ENCODE measurements around the gene NUMA1. TPM values are rescaled to one million over a fixed set of nuclear protein-coding genes. Genes with fewer than 3 reads are reported as not detected.

NUMA1 gene
- total RNA-seq, 1 donor from 2014 or later: 150 TPM

- peaks cover 6% of the 10 kb centered on the region for H3K36me3 Mint-ChIP-seq (ENCODE audit: low read depth)
- peaks cover 28% of the 10 kb centered on the region for H3K4me1 Mint-ChIP-seq (ENCODE audit: low read depth)
- DNase-seq (ENCODE audit: low spot score): peak; percentile 97
- H3K9me3 Mint-ChIP-seq: peaks cover 5% of the 10 kb centered on the region
- H3K4me3 Mint-ChIP-seq: peak within 1 kb of the TSS; percentile 90
- H3K27me3 Mint-ChIP-seq (ENCODE audit: insufficient read depth): no peaks in the 10 kb centered on the region
- peak within 1 kb of the TSS; percentile 98 for H3K27ac Mint-ChIP-seq
- intact Hi-C loops (cut with micrococcal nuclease): loop anchor here (1.0 kb wide), 9 partner anchors 9 to 556 kb away; partner anchors contain the start of genes CLPB, LAMTOR1, LRRC51 and NUMA1
Observed at GRCh38 chr11:72112143-72112977, 32.0 kb upstream of the NUMA1 start, which contains the start of gene ANAPC15. ANAPC15 (minus strand) TSS chr11:72112695; CDS start chr11:72111276, 1,419 bp downstream.

GRCh38 chr11:72111300-72112142, 31.2 kb upstream of the NUMA1 start:
- H3K4me3 Mint-ChIP-seq: peak overlapping the region; percentile 90
- DNase-seq (ENCODE audit: low spot score): no peak
- H3K27me3 Mint-ChIP-seq (ENCODE audit: insufficient read depth): no peaks in the 10 kb centered on the region
- peak overlapping the region; percentile 98 for H3K27ac Mint-ChIP-seq
- peaks cover 6% of the 10 kb centered on the region for H3K36me3 Mint-ChIP-seq (ENCODE audit: low read depth)
- intact Hi-C loops (cut with micrococcal nuclease): loop anchor here (1.0 kb wide), 9 partner anchors 8 to 557 kb away; partner anchors contain the start of genes CLPB, LAMTOR1, LRRC51 and NUMA1
- H3K4me1 Mint-ChIP-seq (ENCODE audit: low read depth): peaks cover 28% of the 10 kb centered on the region
- peaks cover 5% of the 10 kb centered on the region for H3K9me3 Mint-ChIP-seq

GRCh38 chr11:72105888-72106287, 25.5 kb upstream of the NUMA1 start, which contains the start of gene TOMT:
TOMT (plus strand) TSS chr11:72105924; CDS start chr11:72105952, 28 bp downstream.
- Mint-ChIP-seq H3K27ac (no peak within 1 kb of the TSS), H3K4me1 (ENCODE audit: low read depth) (peaks cover 37% of the 10 kb centered on the region), H3K4me3 (no peak within 1 kb of the TSS), H3K9me3 (no peaks in the 10 kb centered on the region), H3K27me3 (ENCODE audit: insufficient read depth) (no peaks in the 10 kb centered on the region), H3K36me3 (ENCODE audit: low read depth) (peaks cover 11% of the 10 kb centered on the region)
- no peak for DNase-seq (ENCODE audit: low spot score)
- intact Hi-C loops (cut with micrococcal nuclease): loop anchor here (10.0 kb wide), 1 partner anchor 709 kb away; the partner anchor contains the start of gene ATG16L2

GRCh38 chr11:72103754-72104167, 23.4 kb upstream of the NUMA1 start:
- Mint-ChIP-seq H3K27ac (peak overlapping the region; percentile 87), H3K4me3 (peak overlapping the region; percentile 95), H3K4me1 (ENCODE audit: low read depth) (peaks cover 41% of the 10 kb centered on the region), H3K36me3 (ENCODE audit: low read depth) (peaks cover 14% of the 10 kb centered on the region), H3K9me3 (no peaks in the 10 kb centered on the region), H3K27me3 (ENCODE audit: insufficient read depth) (no peaks in the 10 kb centered on the region)
- DNase-seq (ENCODE audit: low spot score): no peak
- intact Hi-C loops (cut with micrococcal nuclease): loop anchor here (1.0 to 10.0 kb wide), 8 partner anchors 9 to 711 kb away; partner anchors contain the start of genes ANAPC15, ATG16L2, CLPB and LRRC51

GRCh38 chr11:72102946-72103753, 22.8 kb upstream of the NUMA1 start, which contains the start of gene LAMTOR1:
LAMTOR1 (minus strand) TSS chr11:72103297; CDS start chr11:72103224, 73 bp downstream.
- H3K36me3 Mint-ChIP-seq (ENCODE audit: low read depth): peaks cover 14% of the 10 kb centered on the region
- intact Hi-C loops (cut with micrococcal nuclease): loop anchor here (1.0 to 10.0 kb wide), 8 partner anchors 9 to 712 kb away; partner anchors contain the start of genes ANAPC15, ATG16L2, CLPB and LRRC51
- peak; percentile 97 for DNase-seq (ENCODE audit: low spot score)
- H3K27me3 Mint-ChIP-seq (ENCODE audit: insufficient read depth): no peaks in the 10 kb centered on the region
- peaks cover 41% of the 10 kb centered on the region for H3K4me1 Mint-ChIP-seq (ENCODE audit: low read depth)
- peak within 1 kb of the TSS; percentile 87 for H3K27ac Mint-ChIP-seq
- H3K9me3 Mint-ChIP-seq: no peaks in the 10 kb centered on the region
- peak within 1 kb of the TSS; percentile 95 for H3K4me3 Mint-ChIP-seq

- H3K4me3 Mint-ChIP-seq: peak overlapping the region; percentile 95
- peaks cover 14% of the 10 kb centered on the region for H3K36me3 Mint-ChIP-seq (ENCODE audit: low read depth)
- peak overlapping the region; percentile 87 for H3K27ac Mint-ChIP-seq
- intact Hi-C loops (cut with micrococcal nuclease): loop anchor here (2.0 to 10.0 kb wide), 3 partner anchors 174 to 712 kb away; partner anchors contain the start of genes ATG16L2, CLPB, RNF121 and XNDC1N
- no peaks in the 10 kb centered on the region for H3K9me3 Mint-ChIP-seq
- H3K27me3 Mint-ChIP-seq (ENCODE audit: insufficient read depth): no peaks in the 10 kb centered on the region
- peaks cover 41% of the 10 kb centered on the region for H3K4me1 Mint-ChIP-seq (ENCODE audit: low read depth)
- DNase-seq (ENCODE audit: low spot score): no peak
Observed at GRCh38 chr11:72102631-72102945, 22.2 kb upstream of the NUMA1 start.

- Mint-ChIP-seq H3K4me1 (ENCODE audit: low read depth) (peaks cover 41% of the 10 kb centered on the region), H3K9me3 (no peaks in the 10 kb centered on the region)
- intact Hi-C loops (cut with micrococcal nuclease): loop anchor here (2.0 to 10.0 kb wide), 3 partner anchors 173 to 713 kb away; partner anchors contain the start of genes ATG16L2, CLPB, RNF121 and XNDC1N
Observed at GRCh38 chr11:72102162-72102561, 21.8 kb upstream of the NUMA1 start.

GRCh38 chr11:72100462-72100861, 20.1 kb upstream of the NUMA1 start:
- intact Hi-C loops (cut with micrococcal nuclease): loop anchor here (10.0 kb wide), 1 partner anchor 714 kb away; the partner anchor contains the start of gene ATG16L2
- Mint-ChIP-seq H3K27me3 (ENCODE audit: insufficient read depth) (no peaks in the 10 kb centered on the region), H3K27ac (peak overlapping the region; percentile 15), H3K36me3 (ENCODE audit: low read depth) (peaks cover 19% of the 10 kb centered on the region), H3K9me3 (no peaks in the 10 kb centered on the region), H3K4me3 (no peak overlapping the region), H3K4me1 (ENCODE audit: low read depth) (peaks cover 41% of the 10 kb centered on the region)
- DNase-seq (ENCODE audit: low spot score): no peak

More at GRCh38 chr11:72102162-72102561, 21.8 kb upstream of the NUMA1 start:
- Mint-ChIP-seq H3K36me3 (ENCODE audit: low read depth) (peaks cover 15% of the 10 kb centered on the region), H3K4me3 (peak overlapping the region; percentile 95), H3K27ac (peak overlapping the region; percentile 87), H3K27me3 (ENCODE audit: insufficient read depth) (no peaks in the 10 kb centered on the region)
- DNase-seq (ENCODE audit: low spot score): no peak

GRCh38 chr11:72100009-72100408, 19.7 kb upstream of the NUMA1 start:
- no peaks in the 10 kb centered on the region for H3K27me3 Mint-ChIP-seq (ENCODE audit: insufficient read depth)
- no peaks in the 10 kb centered on the region for H3K9me3 Mint-ChIP-seq
- DNase-seq (ENCODE audit: low spot score): no peak
- H3K36me3 Mint-ChIP-seq (ENCODE audit: low read depth): peaks cover 19% of the 10 kb centered on the region
- intact Hi-C loops (cut with micrococcal nuclease): loop anchor here (10.0 kb wide), 1 partner anchor 715 kb away; the partner anchor contains the start of gene ATG16L2
- peaks cover 41% of the 10 kb centered on the region for H3K4me1 Mint-ChIP-seq (ENCODE audit: low read depth)
- no peak overlapping the region for H3K4me3 Mint-ChIP-seq
- H3K27ac Mint-ChIP-seq: no peak overlapping the region

- Mint-ChIP-seq H3K27ac (no peak overlapping the region), H3K36me3 (ENCODE audit: low read depth) (peaks cover 19% of the 10 kb centered on the region), H3K9me3 (no peaks in the 10 kb centered on the region), H3K4me3 (no peak overlapping the region), H3K27me3 (ENCODE audit: insufficient read depth) (no peaks in the 10 kb centered on the region), H3K4me1 (ENCODE audit: low read depth) (peaks cover 33% of the 10 kb centered on the region)
- intact Hi-C loops (cut with micrococcal nuclease): no loop called here
- no peak for DNase-seq (ENCODE audit: low spot score)
Observed at GRCh38 chr11:72098741-72099140, 18.4 kb upstream of the NUMA1 start.

- Mint-ChIP-seq H3K27ac (no peak overlapping the region), H3K27me3 (ENCODE audit: insufficient read depth) (no peaks in the 10 kb centered on the region), H3K9me3 (no peaks in the 10 kb centered on the region), H3K36me3 (ENCODE audit: low read depth) (peaks cover 14% of the 10 kb centered on the region), H3K4me3 (no peak overlapping the region), H3K4me1 (ENCODE audit: low read depth) (peaks cover 5% of the 10 kb centered on the region)
- peak; percentile 56 for DNase-seq (ENCODE audit: low spot score)
- intact Hi-C loops (cut with micrococcal nuclease): loop anchor here (1.0 kb wide), 3 partner anchors 10 to 114 kb away; no protein-coding TSS in a partner anchor
Observed at GRCh38 chr11:72091292-72091691, 10.9 kb upstream of the NUMA1 start.

Data from activated T-helper 1 cell treated with anti-CD3 and anti-CD28 coated beads, Interleukin-12 subunit alpha, Interleukin-12 subunit beta, Interleukin-2, Interleukin-4 antibody, amounts not matched to agents 30 ng/mL and 10 ng/mL and 1 ng/mL, durations not matched to agents 14 hours and 24 hours and 36 hours (primary cell).